ENCODE data around the gene SDK2.

The SDK2 gene

DNA sequence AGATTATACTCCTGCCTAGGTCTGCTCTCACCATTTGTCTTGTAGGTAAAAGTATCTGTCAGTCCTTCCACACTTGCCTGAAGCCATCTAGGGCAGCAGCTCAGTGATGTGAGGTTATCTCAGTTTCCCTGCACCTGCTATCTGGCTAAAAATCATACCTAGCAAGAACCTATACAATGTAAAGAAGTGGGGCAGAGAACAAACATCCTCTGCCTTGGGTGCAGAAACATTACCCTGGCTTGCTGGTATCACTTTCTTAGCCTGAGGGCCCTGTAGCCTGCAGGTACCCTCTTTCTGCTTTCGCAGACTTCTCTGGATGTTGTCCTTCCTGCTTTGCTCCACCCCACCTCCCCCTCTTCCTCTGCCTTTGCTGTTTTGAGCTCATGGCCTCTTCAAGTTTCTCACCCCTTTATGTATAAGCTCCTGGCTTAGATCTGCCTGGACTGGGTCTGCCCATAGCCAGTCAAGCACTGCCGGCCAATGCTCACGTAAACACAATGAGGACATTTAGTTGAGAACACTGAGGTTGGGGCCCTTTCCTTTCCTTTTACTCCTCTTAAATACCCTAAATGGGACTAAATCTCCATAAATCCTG, 8.7 kb upstream of the SDK2 start:
- no peak for DNase-seq

GRCh38 chr17:73650617-73651200, 6.5 kb upstream of the SDK2 start:
- no peak for DNase-seq

DNA sequence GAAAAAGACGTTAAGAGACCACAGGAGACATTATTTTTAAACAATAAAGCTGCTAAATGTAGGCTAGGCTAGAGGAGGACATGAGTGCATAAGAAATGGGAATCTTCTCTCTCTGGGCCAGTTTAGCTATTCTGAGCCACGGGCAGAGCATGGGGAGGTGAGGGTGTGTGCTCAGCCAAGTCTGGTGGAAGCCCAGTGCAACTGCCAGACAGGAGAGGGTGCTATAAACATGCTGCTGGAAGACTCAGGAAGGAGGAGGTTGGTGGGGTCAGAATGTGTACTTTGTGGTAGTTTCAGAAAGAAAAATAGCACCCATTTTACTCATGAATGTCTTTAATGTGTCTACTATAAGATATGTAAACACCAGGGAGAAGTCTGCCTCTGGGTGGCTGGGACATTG, 5.9 kb upstream of the SDK2 start:
- DNase-seq = no peak

DNA sequence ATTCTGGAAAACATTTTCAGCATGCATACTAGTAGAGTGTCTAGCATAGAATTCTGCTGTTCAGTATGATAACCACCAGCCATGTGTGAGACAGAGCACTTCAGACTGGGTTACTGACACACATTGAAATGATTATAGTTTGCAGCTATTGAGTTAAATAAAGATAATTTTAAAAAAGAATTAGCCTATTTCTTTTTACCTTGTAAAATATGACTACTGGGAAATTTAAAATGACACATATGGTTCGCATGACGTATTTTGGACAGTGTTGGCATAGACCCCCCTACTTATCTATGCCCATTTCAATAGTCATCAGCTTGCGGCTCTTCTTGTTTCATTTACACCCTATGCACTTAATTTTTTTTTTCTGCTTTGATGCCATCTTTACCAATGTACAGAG, 4.7 kb upstream of the SDK2 start:
- no peak for DNase-seq

GRCh38 chr17:73648543-73648820, 4.2 kb upstream of the SDK2 start:
- no peak for DNase-seq

DNA sequence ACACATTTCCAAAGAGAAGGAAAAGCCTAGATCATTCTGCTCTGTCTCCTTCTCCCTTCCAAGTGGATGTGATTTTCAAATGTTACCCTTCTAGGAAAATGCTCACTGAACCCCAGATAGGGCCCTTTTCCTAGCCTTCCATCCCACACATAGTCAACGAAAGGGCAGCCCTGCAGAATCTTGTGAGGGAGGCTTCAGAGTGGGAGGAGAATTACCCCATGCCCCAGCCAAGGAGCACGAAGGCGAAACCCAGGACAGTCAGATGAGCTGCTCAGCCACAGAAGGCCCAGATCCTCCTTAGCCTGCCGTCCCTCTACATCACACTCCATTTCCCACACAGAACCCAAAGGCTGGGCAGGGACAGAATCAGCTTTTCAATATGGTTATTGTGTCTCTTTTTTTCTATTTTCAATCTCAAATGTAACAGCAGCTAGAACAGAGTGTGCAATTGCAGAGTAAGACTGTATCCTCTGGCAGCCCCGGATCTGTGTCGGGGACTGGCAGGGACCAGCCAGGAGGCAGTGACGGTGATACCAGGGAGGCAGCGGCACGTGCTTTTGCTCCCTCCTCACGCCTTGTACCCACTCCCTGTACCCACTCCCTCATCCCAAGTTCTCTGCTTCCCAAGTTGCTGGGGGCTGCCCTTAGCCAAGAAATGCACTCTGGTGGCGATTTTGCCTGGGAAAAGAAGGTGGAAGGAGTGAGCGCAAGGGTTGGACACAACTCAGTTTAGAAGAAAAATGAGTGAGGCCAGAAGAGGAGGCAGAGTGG, 3.7 kb upstream of the SDK2 start:
- DNase-seq = no peak

GRCh38 chr17:73647301-73647695, 3.1 kb upstream of the SDK2 start:
- DNase-seq = no peak

- DNase-seq = no peak
These were observed 2.4 kb upstream of the SDK2 start for GRCh38 chr17:73646409-73647300.

DNA sequence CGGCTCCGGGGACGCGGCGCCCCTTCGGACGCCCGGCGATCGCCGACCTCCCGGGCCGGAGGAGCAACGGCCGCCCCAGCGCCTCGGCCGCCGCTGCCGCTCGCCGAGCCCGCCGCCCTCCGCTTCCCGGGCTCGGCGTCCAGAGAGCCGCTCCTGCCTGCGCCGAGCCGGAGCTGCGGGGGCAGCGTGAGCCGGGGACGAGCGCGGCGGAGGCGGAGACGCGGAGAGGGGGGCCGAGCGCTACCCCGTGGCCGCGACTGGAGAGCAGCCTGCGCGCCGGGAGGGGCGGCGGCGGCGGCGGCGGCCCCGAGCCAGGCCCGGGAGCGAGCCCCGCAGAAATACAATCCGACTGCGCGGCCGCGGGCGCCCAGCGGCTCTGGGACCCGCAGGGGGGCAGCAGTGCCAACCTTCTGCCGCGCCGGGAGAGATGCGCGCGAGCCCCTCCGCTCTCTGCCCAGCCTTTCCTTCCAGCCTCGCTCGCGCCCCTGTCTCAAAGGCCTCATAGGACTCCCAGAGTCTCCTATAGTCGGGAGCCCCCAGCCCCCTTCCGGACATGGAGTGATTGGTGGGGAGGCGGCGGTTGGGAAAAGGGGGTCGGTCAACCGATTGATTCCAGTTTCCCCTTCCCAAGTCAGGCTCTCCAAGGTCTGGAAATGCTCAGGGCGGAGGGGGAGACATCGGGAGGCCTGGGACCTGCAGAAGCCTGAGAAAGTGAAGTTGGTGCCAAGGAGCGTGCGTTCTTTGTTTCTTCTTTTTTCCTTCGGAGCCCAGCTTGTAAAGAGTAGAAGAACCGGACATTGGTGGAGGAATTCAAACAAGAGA, 1.0 kb upstream of the SDK2 start:
- no peak for DNase-seq

GRCh38 chr17:73643852-73644144, 447 bp downstream of the SDK2 start:
- no peak for DNase-seq

DNA sequence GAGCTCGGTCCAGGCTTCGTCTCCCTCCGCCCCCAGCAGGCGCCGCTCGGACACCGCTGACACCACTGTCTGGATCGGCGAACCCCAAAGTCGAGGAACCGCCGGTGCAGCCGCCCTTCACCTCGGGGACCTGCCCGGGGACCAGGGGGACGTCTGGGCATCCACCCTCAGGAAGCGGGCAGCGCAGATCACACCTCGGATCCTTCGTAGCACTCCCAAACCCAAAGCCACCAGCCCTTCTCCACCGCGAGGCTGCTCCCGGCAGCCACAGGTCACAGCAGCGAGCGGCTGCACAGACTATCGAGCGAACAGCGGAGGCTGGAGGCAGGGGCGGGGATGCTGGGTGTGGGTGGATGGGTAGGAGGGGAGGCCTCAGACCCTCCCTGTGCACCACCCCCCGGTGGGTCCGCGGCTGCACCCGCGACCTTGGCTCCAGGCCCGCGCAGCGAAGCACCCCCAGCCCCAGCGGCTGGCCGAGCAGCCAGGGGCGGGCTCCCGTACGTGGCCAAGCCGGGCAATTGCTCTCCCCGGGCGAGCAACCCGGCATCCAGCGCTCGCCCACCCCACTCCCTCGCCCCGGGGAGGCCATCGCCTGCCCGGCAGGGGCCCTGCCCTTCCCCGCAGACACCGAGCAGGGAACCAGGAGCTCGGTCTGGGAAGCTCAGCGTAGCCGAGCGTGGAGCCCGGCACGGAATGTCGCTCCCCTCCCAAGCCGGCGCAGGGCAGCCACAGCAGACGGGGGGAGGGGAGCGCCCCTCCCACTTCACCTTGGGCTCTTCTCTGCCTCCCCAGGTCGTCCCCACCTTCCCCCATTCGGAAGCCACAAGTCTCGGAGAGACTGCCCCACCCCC, 1.0 kb downstream of the SDK2 start:
- DNase-seq = no peak

- no peak for DNase-seq
These were observed 1.6 kb downstream of the SDK2 start for GRCh38 chr17:73642659-73643000.

GRCh38 chr17:73641826-73642600, 2.2 kb downstream of the SDK2 start:
- no peak for DNase-seq

GRCh38 chr17:73640691-73641090, 3.6 kb downstream of the SDK2 start:
- DNase-seq = no peak

GRCh38 chr17:73639932-73640331, 4.3 kb downstream of the SDK2 start:
- no peak for DNase-seq

- no peak for DNase-seq
These were observed 4.9 kb downstream of the SDK2 start for GRCh38 chr17:73639322-73639721.

DNA sequence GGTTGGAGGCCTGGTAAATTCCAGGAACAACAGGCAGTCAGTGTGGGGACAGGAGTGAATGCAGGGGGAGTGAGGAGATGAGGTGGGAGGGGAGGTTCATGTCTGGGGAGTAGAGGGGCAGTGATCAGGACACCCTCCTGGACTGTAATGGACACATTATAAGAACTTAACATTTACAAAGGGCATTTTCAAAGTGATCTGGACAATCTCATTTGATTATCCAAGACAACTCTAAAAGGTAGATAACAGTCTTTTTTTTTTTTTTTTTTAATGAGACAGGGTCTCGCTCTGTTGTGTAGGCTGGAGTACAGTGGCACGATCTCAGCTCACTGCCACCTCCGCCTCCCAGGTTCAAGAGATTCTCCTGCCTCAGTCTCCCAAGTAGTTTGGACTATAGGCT, 5.7 kb downstream of the SDK2 start:
- no peak for DNase-seq

DNA sequence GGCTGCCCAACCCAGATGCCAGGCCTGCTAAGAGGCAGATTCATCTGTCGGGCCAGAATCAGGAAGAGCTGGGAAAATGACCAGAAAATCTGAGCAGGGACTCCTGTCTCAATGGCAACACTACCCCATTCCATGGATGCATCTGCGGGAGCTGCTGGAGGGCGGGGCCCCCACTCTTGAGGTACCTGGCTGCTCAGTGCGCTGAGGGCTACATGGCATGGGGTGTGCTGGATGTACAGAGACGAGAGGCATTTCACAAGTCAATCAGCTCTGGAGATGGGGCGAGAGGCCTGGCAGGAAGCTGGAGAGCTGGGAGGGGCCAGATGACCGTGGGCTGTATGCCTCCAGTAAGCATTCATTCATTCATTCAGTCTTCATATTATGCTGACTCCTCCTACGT, 6.4 kb downstream of the SDK2 start:
- no peak for DNase-seq

GRCh38 chr17:73635101-73635817, 9.0 kb downstream of the SDK2 start:
- no peak for DNase-seq

DNA sequence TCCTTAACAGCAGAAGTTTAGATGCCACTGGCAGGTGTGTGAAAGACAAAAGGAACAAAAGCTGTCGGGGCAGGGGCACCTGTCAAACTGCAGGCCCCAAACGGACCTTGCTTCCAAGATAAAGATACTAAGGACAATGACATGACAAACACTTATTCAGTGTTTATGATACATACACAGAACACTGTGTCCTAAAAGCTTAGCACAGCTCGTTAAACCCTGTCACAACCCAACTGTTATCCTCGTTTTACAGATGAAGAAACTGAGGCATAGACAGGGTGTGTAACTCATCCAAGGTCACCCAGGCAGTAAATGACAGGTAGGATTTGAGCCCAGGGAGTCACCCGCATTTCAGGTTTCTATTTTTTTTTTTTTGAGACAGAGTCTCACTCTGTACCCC, 9.6 kb downstream of the SDK2 start:
- no peak for DNase-seq

DNA sequence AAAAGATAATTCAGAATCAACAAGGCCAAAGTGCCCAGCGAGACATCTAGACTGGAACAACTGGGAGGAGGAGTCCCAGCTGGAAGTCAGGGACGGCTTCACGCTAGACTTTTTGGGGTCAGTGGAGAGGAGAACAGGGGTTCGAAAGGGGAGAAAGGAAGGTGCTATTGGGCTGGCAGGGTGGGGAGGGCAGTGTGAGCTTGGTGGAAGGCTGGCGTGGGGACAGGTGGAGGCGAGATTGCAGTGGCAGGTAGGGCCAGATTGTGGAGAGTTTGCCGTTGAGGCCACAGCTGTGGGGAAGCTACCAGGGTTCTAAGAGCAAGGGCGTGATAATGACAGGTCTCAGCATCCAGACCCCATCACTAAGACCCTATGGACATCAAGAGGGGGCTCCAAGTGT, 10.5 kb downstream of the SDK2 start:
- DNase-seq = no peak

Measured in CD4-positive, alpha-beta T cell treated with Interleukin-4 for 4 hours (primary cell).